Left kidney (tissue), 2 donors: ENCODE measurements around the gene TLR7. TPM values are rescaled to one million over a fixed set of nuclear protein-coding genes. Genes with fewer than 3 reads are reported as not detected.
A peak's percentile ranks its signal among the peaks of the same experiment; 100 is the strongest.

ENCODE experiments used
- DNase-seq: peaks from one replicate; pipeline ENCODE4 v3.0.0-alpha.2; 2013
- polyA plus RNA-seq: library from polyadenylated mRNA; unstranded; fragments of 120-200 nt; gene quantifications from one replicate; pipeline ENCODE4 v1.2.1, GENCODE V29; 2013; ENCODE audit not compliant: insufficient read length

TLR7 gene
- polyA plus RNA-seq, 1 donor, result 0.58 TPM

DNA sequence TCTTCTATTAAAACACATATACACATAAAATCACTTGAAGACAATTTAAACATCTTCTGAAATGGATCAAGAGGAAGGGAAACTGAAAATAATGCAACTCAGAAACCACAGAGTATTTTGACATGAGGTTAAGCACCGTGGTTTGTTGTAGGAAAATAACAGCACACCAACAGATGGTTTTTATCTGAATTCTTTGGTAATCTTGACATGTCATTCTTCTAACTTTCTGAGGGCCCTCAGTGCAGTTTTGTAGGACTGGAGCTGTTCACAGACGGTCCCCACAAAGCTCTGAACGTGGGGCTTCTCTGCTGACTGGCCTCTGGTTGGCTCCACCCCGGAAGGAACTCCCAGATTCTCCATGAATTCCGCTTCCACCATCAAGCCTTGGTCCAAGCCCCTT lies 23.6 kb downstream of the TLR7 start:
- DNase-seq, result no peak

DNA sequence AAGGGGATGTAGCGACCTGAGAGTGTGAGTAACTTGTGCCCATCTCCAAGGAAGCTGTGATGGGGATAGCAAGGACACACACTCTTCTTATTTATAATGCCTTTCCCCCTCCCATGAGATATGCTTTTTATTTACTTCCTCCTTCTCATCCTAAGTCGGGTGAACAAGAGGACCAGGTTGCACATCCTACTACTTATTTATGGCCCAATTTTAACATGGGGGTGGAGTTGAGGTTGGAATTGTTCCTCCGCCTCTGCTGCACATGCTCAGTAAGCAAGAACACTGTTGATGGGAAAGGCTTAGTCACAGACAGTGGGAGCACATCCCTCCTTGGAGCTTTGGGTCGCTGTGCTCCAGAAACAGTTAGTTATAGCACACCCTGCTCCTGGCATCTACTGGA lies 24.3 kb downstream of the TLR7 start:
- no peak for DNase-seq

GRCh38 chrX:12891915-12892506 lies 25.1 kb downstream of the TLR7 start:
- no peak for DNase-seq

DNA sequence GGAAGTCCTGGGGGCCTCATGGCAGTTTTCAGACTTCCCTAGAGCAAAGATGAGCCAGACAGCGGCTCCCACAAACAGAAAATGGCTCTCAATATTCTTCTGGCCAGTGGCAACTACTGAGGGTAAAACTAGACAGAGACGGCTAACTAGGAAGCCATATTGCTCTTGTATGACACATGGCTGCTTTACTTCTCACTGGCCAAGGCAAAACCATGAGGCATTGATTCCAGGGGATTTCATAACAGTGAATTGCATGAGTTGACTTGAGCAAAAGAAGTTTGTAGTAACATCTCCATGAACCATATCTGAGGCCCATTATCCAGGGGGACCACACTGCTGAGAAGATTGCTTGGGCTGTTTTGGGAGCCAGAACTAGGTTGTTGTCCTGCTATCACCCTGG lies 25.8 kb downstream of the TLR7 start:
- DNase-seq, result no peak

DNA sequence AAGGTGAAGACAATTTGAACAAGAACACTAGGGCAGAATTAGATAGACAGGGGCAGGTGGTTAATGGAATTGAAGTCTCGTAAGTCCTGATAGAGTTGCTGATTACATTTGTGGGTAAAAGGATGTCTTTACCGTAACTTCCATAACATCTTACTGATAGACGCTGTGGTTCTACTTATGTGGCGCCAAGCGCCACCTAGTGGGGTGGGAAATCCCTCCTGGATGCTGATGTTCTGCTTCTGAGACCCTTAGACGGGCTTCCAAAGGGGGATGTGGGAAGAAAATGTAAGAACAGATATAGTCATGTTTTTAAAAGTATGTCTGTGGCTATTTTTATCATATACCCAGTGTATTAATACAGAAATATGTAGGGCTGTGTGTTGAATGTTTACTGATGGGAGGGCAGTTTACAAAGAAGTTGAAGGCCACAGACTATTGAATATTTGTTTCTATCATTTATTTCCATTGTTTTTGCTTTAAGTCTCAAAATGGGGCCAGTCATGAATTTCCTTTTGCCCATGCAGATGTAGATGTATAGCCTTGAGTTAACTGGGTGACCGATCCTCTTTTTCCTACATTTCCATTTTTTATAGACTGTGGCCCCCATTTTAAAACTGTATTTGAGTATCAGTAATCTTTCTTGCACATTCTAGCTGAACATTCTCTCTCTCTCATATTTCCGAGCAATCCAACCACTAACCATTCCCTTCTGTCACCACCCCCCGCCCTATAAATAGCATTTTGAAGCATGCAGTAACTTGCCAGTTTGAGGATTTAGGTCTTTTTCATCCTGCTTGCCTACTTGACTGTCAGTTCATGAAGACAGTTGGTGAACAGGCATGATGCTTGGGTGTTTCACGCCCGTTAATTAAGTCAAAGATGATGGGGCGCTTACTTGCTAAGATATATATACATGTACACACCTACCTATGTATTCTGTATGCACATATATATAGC lies 27.5 kb downstream of the TLR7 start:
- DNase-seq, result peak; percentile 22

DNA sequence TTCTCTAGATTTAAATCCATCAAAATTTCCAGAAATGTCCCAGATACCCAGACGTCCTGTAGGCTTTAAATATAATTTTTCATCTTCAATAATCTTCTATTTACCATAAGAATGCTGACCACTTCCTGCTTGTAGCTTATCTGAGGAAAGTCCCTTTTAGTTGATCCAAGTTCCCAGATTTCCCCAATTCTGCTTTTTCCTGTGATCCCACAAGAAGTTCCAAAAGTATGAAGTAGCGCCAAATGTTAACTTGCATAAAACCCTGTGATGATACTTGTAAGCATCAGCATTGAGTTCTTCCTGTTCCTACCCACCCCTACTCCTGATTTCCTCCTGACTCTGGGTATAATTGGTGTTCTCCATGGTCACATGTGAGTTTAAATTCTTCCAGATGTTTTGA lies 29.0 kb downstream of the TLR7 start:
- no peak for DNase-seq

DNA sequence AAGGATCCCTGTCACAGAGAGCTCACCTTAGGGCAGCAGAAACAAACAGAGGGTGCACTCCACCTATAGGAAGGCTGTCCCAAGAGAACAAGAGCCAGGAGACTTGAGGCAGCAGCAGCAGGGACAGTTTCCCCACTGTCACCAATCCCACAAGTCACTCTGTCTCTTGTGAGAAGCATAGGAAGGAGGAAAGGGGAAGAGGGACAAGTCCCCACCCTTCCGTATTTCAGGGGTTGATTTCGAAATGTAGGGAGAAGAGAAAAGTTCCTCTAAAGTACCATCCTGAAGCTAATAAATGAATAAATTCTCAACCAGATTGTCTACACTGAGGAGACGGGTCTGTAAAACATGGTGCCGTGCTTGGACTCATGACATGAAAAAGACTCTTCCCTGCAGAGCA lies 30.1 kb downstream of the TLR7 start:
- DNase-seq, result no peak

DNA sequence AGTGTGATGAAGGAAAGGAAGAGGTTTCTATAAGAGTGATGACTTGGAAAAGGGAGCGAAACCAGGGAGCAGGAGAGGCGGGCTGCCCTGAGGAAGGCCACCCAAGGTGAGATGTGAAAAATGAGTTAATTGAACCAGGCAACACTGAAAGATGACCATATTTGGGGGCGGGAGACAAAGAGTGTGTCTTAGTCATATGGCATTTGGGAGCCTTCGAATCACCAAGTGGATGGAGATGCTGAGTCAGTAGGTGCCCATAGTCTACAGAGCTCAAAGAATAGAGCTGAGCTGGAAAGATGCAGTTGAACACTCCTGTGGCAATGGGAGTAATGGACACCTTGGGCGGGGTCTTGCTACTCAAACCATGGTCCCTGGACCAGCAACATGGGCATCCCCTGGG lies 31.2 kb downstream of the TLR7 start:
- no peak for DNase-seq

DNA sequence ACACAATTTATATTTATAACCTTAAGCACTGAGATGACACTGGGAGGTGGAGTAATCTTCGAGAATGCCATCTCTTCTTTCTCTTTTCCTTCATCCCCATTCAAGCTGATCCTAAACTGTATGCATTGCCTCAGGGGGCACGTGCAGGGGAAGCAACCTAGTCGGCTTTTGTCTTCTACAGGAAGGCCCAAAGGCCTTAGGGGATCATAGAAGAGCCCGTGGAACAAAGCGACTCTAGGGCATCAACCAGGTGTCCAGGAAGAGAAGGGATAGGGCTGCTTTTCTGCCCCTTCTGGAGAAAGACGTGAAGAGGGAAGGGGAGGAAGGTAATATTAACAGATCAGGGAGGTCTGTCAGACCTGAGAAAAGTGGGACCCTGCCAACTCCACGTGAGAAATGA lies 32.6 kb downstream of the TLR7 start:
- DNase-seq, result no peak

DNA sequence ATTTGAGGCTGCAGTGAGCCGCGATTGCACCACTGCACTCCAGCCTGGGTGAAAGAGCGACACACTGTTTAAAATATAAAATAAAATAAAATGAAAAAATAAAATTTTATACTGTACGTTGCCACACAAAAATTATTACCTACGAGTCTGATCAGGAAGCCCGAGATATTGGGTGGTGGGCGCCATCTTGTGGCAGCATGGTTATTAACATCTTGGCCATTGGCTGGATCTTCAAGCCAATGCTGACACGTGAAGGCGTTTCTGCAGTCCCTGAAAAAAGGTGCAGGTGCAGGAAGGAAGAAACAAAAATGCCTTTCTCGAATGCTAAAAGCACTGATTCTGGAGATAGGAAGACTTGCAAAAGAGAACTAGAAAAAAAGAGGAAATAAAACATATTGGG lies 34.6 kb downstream of the TLR7 start:
- peak; percentile 44 for DNase-seq

- no peak for DNase-seq
Observed at GRCh38 chrX:12903646-12904045, 36.8 kb downstream of the TLR7 start.

GRCh38 chrX:12906046-12906761 lies 39.3 kb downstream of the TLR7 start, which contains the start of gene TLR8:
TSS of gene TLR8 (plus strand) at chrX:12906620. CDS start at chrX:12906707, 87 bp downstream.
- no peak for DNase-seq

DNA sequence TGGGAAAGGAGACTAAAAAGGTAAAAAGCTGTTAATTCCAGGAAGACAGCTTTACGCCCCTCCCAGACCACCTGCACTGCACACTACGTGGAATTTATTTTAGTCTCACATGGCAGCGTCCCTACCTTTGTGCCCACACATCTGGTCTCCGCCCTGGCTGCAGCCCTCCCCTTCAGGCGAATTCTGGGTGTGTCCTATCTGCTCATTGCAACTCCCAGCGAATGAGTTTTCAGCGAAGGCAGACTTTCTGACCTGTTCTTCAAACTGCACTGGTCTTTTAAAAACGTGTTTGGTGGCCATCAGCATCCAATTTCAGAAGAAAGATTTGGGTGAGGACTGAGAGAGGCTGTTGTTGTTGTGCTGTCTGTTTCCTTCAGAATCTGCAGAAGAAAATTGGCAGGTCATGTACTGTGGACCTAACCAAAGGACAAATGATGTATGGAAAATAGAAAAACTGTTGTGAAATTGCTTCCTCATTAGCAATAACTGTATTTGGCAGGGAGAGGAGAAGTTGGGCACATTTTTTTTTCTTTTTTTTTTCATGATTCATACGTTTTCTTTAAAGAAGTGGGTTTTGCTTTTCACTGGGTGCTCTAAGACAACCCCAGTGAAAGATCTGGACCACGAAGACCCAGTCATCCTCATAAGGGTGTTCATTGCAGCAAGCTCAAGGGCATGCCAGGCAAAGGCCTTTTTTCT lies 43.7 kb downstream of the TLR7 start:
- no peak for DNase-seq

DNA sequence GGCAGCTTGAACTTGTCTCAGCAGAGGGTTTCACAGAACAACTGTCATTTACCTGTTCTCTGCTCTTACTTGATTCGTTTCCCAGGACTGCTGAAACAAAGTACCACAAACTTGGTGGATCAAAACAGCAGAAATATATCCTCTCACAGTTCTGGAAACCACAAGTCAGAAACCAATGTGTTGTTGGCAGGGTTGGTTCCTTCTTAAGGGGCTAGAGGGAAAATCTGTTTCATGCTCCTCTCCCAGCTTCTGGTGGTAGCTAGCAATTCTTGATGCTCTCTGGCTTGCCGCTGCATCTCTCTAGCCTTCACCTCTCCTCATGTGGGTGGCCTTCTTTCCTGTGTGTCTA lies 44.2 kb downstream of the TLR7 start:
- DNase-seq, result no peak

DNA sequence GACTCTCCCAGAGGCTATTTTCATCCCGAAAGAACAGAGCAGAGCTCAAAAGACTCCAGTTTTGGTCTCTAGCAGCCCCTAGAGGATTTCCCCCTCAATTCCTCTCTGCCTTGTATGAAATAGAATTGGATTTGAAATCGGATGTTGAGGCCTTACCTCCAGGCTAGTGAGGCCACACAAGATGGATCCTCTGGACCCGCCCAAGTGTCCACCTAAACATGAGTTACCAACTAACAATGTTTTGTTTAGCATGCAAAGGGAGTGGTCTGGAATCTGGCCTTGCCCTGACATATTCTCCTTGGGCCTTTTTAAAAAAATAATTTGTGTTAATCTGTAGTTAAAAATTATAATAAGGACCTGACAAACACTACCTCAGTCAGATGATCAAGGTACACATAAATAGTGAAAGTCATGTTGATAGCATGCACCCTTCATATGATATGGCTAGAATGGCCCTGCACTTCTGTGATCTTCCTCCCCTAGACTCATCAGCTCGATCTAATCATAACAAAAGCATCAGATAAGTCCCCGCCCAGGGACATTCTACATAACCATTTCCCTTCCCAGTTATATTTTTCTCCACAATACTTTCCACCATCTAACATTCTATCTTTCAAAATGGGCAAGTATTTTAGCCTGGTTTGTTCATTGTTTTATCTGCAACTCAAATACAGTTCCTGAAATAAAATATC lies 46.1 kb downstream of the TLR7 start:
- DNase-seq, result no peak

GRCh38 chrX:12917753-12918152 lies 50.9 kb downstream of the TLR7 start:
- no peak for DNase-seq

- no peak for DNase-seq
Observed at GRCh38 chrX:12919051-12919450, 52.2 kb downstream of the TLR7 start.

DNA sequence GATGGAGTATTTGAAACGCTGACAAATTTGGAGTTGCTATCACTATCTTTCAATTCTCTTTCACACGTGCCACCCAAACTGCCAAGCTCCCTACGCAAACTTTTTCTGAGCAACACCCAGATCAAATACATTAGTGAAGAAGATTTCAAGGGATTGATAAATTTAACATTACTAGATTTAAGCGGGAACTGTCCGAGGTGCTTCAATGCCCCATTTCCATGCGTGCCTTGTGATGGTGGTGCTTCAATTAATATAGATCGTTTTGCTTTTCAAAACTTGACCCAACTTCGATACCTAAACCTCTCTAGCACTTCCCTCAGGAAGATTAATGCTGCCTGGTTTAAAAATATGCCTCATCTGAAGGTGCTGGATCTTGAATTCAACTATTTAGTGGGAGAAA lies 52.7 kb downstream of the TLR7 start:
- no peak for DNase-seq

- no peak for DNase-seq
Observed at GRCh38 chrX:12920990-12921389, 54.1 kb downstream of the TLR7 start.

- DNase-seq, result no peak
Observed at GRCh38 chrX:12921886-12922598, 55.2 kb downstream of the TLR7 start.

DNA sequence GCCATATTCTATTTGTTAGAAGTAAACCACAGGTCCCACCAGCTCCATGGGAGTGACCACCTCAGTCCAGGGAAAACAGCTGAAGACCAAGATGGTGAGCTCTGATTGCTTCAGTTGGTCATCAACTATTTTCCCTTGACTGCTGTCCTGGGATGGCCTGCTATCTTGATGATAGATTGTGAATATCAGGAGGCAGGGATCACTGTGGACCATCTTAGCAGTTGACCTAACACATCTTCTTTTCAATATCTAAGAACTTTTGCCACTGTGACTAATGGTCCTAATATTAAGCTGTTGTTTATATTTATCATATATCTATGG lies 55.7 kb downstream of the TLR7 start:
- no peak for DNase-seq
